IMR-90 (cell line): Measurements from ENCODE around the gene BRCC3. TPM values are rescaled to one million over a fixed set of nuclear protein-coding genes. Genes with fewer than 3 reads are reported as not detected.

Experiments
- ATAC-seq: fragments of 200-7000 bp; cut with Tn5 transposase; 2 replicates; pipeline ENCODE4 v1.9.1; 2020; ENCODE audit warnings: low read depth, mild to moderate bottlenecking, moderate library complexity
- BruUV-seq: library from RNA; stranded (reverse); fragments of 400-500 nt; replicated peaks from 2 replicates; lab custom pipeline; 2021; lab: Mats Ljungman, UMichigan
- CTCF ChIA-PET: fragments of 300-600 bp; formaldehyde crosslinking; extraction: SDS; loops from one replicate; lab custom pipeline; 2021; ENCODE audit warnings: antibody characterized with exemption; lab: Yijun Ruan, JAX
- POLR2A ChIA-PET: fragments of 300-600 bp; sonication (Branson Sonifier 250); formaldehyde crosslinking; loops from one replicate; lab custom pipeline; 2022; ENCODE audit warnings: antibody characterized with exemption; ENCODE audit not compliant: unreplicated experiment; lab: Charles Lee
- DNase-seq: peaks from one replicate; pipeline ENCODE4 v3.0.0; 2013
- H2AFZ ChIP-seq: replicated peaks from 2 replicates; pipeline ENCODE3; 2013; ENCODE audit warnings: low read length, mild to moderate bottlenecking; ENCODE audit not compliant: poor library complexity
- H2AK5ac ChIP-seq: 2 replicates; pipeline ENCODE4 v1.6.1; 2013; ENCODE audit warnings: low read depth, low read length, inconsistent platforms
- H2AK9ac ChIP-seq: replicated peaks from 2 replicates; pipeline ENCODE3; 2013; ENCODE audit warnings: mild to moderate bottlenecking, low read depth, low read length, moderate library complexity; ENCODE audit not compliant: poor library complexity
- H2BK120ac ChIP-seq: 2 replicates; pipeline ENCODE4 v1.6.1; 2013; ENCODE audit warnings: low read depth, low read length, inconsistent platforms
- H2BK15ac ChIP-seq: 3 replicates; pipeline ENCODE4 v1.6.1; 2013; ENCODE audit warnings: low read depth, low read length, inconsistent platforms
- H2BK20ac ChIP-seq: 2 replicates; pipeline ENCODE4 v1.6.1; 2013; ENCODE audit warnings: low read depth, mild to moderate bottlenecking, inconsistent platforms, low read length, moderate library complexity
- H2BK5ac ChIP-seq: 2 replicates; pipeline ENCODE4 v1.6.1; 2013; ENCODE audit warnings: mild to moderate bottlenecking, low read depth, low read length, inconsistent platforms; ENCODE audit not compliant: poor library complexity, severe bottlenecking
- H3K14ac ChIP-seq: replicated peaks from 2 replicates; pipeline ENCODE4 v1.6.1; 2013; ENCODE audit warnings: low read depth, low read length, inconsistent platforms
- H3K18ac ChIP-seq: 2 replicates; pipeline ENCODE4 v1.6.1; 2013; ENCODE audit warnings: low read depth, low read length, control low read depth
- H3K23ac ChIP-seq: 2 replicates; pipeline ENCODE4 v1.6.1; 2013; ENCODE audit warnings: low read depth, low read length, inconsistent platforms
- H3K27ac ChIP-seq: 2 replicates; pipeline ENCODE4 v1.5.1; 2013; ENCODE audit warnings: mild to moderate bottlenecking, control low read depth, low read length; ENCODE audit not compliant: insufficient read depth
- H3K27me3 ChIP-seq: 2 replicates; pipeline ENCODE4 v1.6.1; 2013; ENCODE audit warnings: low read length; ENCODE audit not compliant: control insufficient read depth, insufficient read depth
- H3K36me3 ChIP-seq: 2 replicates; pipeline ENCODE4 v1.6.1; 2013; ENCODE audit warnings: low read length, mixed read lengths; ENCODE audit not compliant: control insufficient read depth, insufficient read depth
- H3K4ac ChIP-seq: 2 replicates; pipeline ENCODE4 v1.6.1; 2013; ENCODE audit warnings: low read depth, low read length, inconsistent platforms
- H3K4me1 ChIP-seq: 2 replicates; pipeline ENCODE4 v1.6.1; 2013; ENCODE audit warnings: low read length, mixed read lengths; ENCODE audit not compliant: control insufficient read depth, insufficient read depth
- H3K4me2 ChIP-seq: 2 replicates; pipeline ENCODE4 v1.6.1; 2013; ENCODE audit warnings: low read depth, mild to moderate bottlenecking, control low read depth, low read length, moderate library complexity
- H3K4me3 ChIP-seq: 2 replicates; pipeline ENCODE4 v1.5.1; 2013; ENCODE audit warnings: low read depth, mild to moderate bottlenecking, control low read depth, low read length, moderate library complexity; ENCODE audit not compliant: insufficient read depth
- H3K56ac ChIP-seq: 2 replicates; pipeline ENCODE4 v1.6.1; 2013; ENCODE audit warnings: low read length, inconsistent platforms; ENCODE audit not compliant: insufficient read depth; ENCODE audit errors: extremely low read depth
- H3K79me1 ChIP-seq, 2 experiments: 2 replicates each; pipeline ENCODE4 v1.6.1; 2013; ENCODE audit warnings: low read length in 2 of 2, inconsistent platforms in 1 of 2, low read depth in 1 of 2
- H3K9ac ChIP-seq: 2 replicates; pipeline ENCODE4 v1.6.1; 2013; ENCODE audit warnings: low read depth, low read length, control low read depth
- H3K9me1 ChIP-seq: 2 replicates; pipeline ENCODE4 v1.6.1; 2013; ENCODE audit warnings: low read length, inconsistent platforms; ENCODE audit not compliant: insufficient read depth
- H3K9me3 ChIP-seq: 2 replicates; pipeline ENCODE4 v1.6.1; 2013; ENCODE audit warnings: low read length; ENCODE audit not compliant: control insufficient read depth, insufficient read depth
- H4K20me1 ChIP-seq: 2 replicates; pipeline ENCODE4 v1.6.1; 2013; ENCODE audit warnings: low read length, inconsistent platforms; ENCODE audit not compliant: insufficient read depth
- H4K5ac ChIP-seq: 2 replicates; pipeline ENCODE4 v1.6.1; 2013; ENCODE audit warnings: mild to moderate bottlenecking, low read depth, low read length, control low read depth
- H4K8ac ChIP-seq, 2 experiments: 2 replicates each; pipeline ENCODE4 v1.6.1; 2013; ENCODE audit warnings: low read depth in 2 of 2, low read length in 2 of 2, control low read depth in 1 of 2, inconsistent platforms in 1 of 2
- H4K91ac ChIP-seq: 2 replicates; pipeline ENCODE4 v1.6.1; 2013; ENCODE audit warnings: low read depth, low read length, inconsistent platforms; ENCODE audit not compliant: insufficient read depth
- BHLHE40 ChIP-seq: fragments of 150-350 bp; IDR thresholded peaks from 2 replicates; pipeline ENCODE4 v1.6.1; 2016; ENCODE audit warnings: mild to moderate bottlenecking, low read depth, low read length
- CEBPB ChIP-seq: IDR thresholded peaks from 2 replicates; pipeline ENCODE4 v1.6.1; 2012; ENCODE audit warnings: low read depth, low read length, improper control_type of control experiment
- FOS ChIP-seq: fragments of 150-350 bp; IDR thresholded peaks from 2 replicates; pipeline ENCODE4 v1.6.1; 2016; ENCODE audit warnings: low read depth, low read length
- MAFK ChIP-seq: IDR thresholded peaks from 2 replicates; pipeline ENCODE4 v1.6.1; 2012; ENCODE audit warnings: low read depth, low read length, improper control_type of control experiment
- MXI1 ChIP-seq: IDR thresholded peaks from 2 replicates; pipeline ENCODE4 v1.6.1; 2012; ENCODE audit warnings: low read depth, mild to moderate bottlenecking, low read length, moderate library complexity, borderline replicate concordance
- POLR2A ChIP-seq: IDR thresholded peaks from 2 replicates; pipeline ENCODE4 v1.6.1; 2012; ENCODE audit warnings: mild to moderate bottlenecking, low read depth, low read length
- RAD21 ChIP-seq: IDR thresholded peaks from 2 replicates; pipeline ENCODE4 v1.6.1; 2012; ENCODE audit warnings: low read length, improper control_type of control experiment
- SMC3 ChIP-seq: fragments of 150-350 bp; IDR thresholded peaks from 2 replicates; pipeline ENCODE4 v1.6.1; 2016; ENCODE audit warnings: low read depth, mild to moderate bottlenecking, antibody characterized with exemption, low read length, moderate library complexity
- WGBS, 2 experiments: methylation state at CpG; one replicate each; pipeline versions ENCODE4 v1.1.5 to v1.1.7; 2013; ENCODE audit warnings: missing lambda C conversion rate in 2 of 2; ENCODE audit not compliant: insufficient read length in 1 of 2; ENCODE audit errors: extremely low coverage in 2 of 2; 5-methylcytosine and 5-hydroxymethylcytosine counted together
- dilution Hi-C: fragments of 300-500 bp; cut with HindIII; formaldehyde crosslinking; loops from one replicate; pipeline ENCODE4 v1.14.3; 2018; ENCODE audit warnings: low sequenced_read_pairs; ENCODE audit not compliant: unreplicated experiment
- in situ Hi-C: fragments of 300-500 bp; cut with MboI; formaldehyde crosslinking; loops from 3 replicates; pipeline ENCODE4 v1.14.3; 2019; ENCODE audit warnings: low sequenced_read_pairs, inconsistent platforms, mixed read lengths
- intact Hi-C: fragments of 100-400 bp; cut with micrococcal nuclease; formaldehyde crosslinking; loops from 2 replicates; pipeline ENCODE4 v1.10.0; 2022
- polyA plus RNA-seq, 3 experiments: library from polyadenylated mRNA; depleted of rRNA; stranded (reverse); fragments of >200 nt; gene quantifications; 2 replicates each; pipeline ENCODE4 v1.2.3, GENCODE V29; 2012; ENCODE audit warnings: low replicate concordance in 1 of 3
- total RNA-seq: library from RNA; depleted of rRNA; stranded (reverse); fragments of >200 nt; gene quantifications from 2 replicates; pipeline ENCODE4 v1.2.3, GENCODE V29; 2012
- TF ChIP-seq, protein P1 (sequence below): conservative IDR thresholded peaks from 2 replicates; pipeline ENCODE4 v1.5.1; 2012; ENCODE audit warnings: mild to moderate bottlenecking, low read depth, low read length, improper control_type of control experiment
- TF ChIP-seq, protein P2 (sequence below): fragments of 150-350 bp; IDR thresholded peaks from 2 replicates; pipeline ENCODE4 v1.6.1; 2016; ENCODE audit warnings: low read depth, mild to moderate bottlenecking, low read length, moderate library complexity, borderline replicate concordance

BRCC3 gene
- total and polyA plus RNA-seq, 2 of the 4 experiments (the other 2 are of a cell fraction), result 14.4 to 24.7 TPM

DNA sequence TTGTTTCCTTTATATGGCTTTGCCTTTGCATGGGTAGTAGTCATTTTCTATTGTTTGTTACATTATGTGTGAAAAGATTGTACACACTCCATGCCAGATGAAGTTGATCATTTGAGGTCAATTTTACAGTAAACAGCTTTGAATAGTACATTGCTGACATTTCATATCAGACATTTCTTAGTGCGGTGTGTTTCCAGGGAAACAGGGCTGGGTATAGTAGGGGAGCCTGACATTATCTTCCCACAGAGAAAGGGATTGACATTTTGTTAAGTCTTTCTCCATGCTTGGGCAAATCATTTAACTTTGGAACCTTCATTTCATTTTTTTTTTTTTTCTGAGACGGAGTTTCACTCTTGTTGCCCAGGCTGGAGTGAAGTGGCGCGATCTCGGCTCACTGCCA is 39.7 kb upstream of the BRCC3 start:
- no peak overlapping the region for H2AK9ac ChIP-seq
- H2BK120ac ChIP-seq, result no peak overlapping the region
- no CpG with 5 or more reads among the region's 5 CpGs for WGBS, 2 experiments
- no peaks in the 10 kb centered on the region for H3K9me3 ChIP-seq
- H2AFZ ChIP-seq, result no peak overlapping the region
- dilution Hi-C loops, result no loop called here
- no peak overlapping the region for H3K23ac ChIP-seq
- H3K27ac ChIP-seq, result no peak overlapping the region
- peaks cover 0 to 7% of the 10 kb centered on the region in 2 experiments; a peak in 2 of 4 replicates for H3K79me1 ChIP-seq
- no peak overlapping the region for H4K91ac ChIP-seq
- H4K20me1 ChIP-seq, result no peaks in the 10 kb centered on the region
- ATAC-seq, result no peak
- TF ChIP-seq POLR2A (no peak), RAD21 (no peak), SMC3 (no peak), CEBPB (no peak), MAFK (no peak), FOS (no peak), BHLHE40 (no peak), MXI1 (no peak)
- TF ChIP-seq, protein P1, sequence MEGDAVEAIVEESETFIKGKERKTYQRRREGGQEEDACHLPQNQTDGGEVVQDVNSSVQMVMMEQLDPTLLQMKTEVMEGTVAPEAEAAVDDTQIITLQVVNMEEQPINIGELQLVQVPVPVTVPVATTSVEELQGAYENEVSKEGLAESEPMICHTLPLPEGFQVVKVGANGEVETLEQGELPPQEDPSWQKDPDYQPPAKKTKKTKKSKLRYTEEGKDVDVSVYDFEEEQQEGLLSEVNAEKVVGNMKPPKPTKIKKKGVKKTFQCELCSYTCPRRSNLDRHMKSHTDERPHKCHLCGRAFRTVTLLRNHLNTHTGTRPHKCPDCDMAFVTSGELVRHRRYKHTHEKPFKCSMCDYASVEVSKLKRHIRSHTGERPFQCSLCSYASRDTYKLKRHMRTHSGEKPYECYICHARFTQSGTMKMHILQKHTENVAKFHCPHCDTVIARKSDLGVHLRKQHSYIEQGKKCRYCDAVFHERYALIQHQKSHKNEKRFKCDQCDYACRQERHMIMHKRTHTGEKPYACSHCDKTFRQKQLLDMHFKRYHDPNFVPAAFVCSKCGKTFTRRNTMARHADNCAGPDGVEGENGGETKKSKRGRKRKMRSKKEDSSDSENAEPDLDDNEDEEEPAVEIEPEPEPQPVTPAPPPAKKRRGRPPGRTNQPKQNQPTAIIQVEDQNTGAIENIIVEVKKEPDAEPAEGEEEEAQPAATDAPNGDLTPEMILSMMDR, result no peak
- TF ChIP-seq, protein P2, sequence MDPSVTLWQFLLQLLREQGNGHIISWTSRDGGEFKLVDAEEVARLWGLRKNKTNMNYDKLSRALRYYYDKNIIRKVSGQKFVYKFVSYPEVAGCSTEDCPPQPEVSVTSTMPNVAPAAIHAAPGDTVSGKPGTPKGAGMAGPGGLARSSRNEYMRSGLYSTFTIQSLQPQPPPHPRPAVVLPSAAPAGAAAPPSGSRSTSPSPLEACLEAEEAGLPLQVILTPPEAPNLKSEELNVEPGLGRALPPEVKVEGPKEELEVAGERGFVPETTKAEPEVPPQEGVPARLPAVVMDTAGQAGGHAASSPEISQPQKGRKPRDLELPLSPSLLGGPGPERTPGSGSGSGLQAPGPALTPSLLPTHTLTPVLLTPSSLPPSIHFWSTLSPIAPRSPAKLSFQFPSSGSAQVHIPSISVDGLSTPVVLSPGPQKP, result no peak
- H3K4me3 ChIP-seq, result no peak overlapping the region
- no peak overlapping the region for H4K5ac ChIP-seq
- ChIA-PET CTCF (no interaction called here), POLR2A (no interaction called here)
- no peak for DNase-seq
- H2BK5ac ChIP-seq, result no peak overlapping the region
- intact Hi-C loops, result no loop called here
- H3K4me1 ChIP-seq, result no peaks in the 10 kb centered on the region
- H4K8ac ChIP-seq, result no peak overlapping the region
- no peak overlapping the region for H3K18ac ChIP-seq
- H3K14ac ChIP-seq, result no peak overlapping the region
- no peak overlapping the region for H2AK5ac ChIP-seq
- no peak overlapping the region for H2BK15ac ChIP-seq
- no peak overlapping the region for H3K56ac ChIP-seq
- H3K36me3 ChIP-seq, result no peaks in the 10 kb centered on the region
- H3K4ac ChIP-seq, result no peak overlapping the region
- H2BK20ac ChIP-seq, result no peak overlapping the region
- no peak overlapping the region for H3K9ac ChIP-seq
- no TSS peak for BruUV-seq
- no peak overlapping the region for H3K4me2 ChIP-seq
- in situ Hi-C loops, result no loop called here
- H3K9me1 ChIP-seq, result no peaks in the 10 kb centered on the region
- H3K27me3 ChIP-seq, result no peaks in the 10 kb centered on the region
